Neural cell (in vitro differentiated cells): ENCODE data around the gene COL15A1. TPM values are rescaled to one million over a fixed set of nuclear protein-coding genes. Genes with fewer than 3 reads are reported as not detected.

Experiments used
- H2AFZ ChIP-seq: fragments of 200-600, 300-800 bp; sonication (generic), shearing (Covaris generic); 2 replicates; pipeline ENCODE4 v1.6.0; 2014; ENCODE audit warnings: low read depth, mild to moderate bottlenecking, antibody characterized with exemption, low read length, moderate library complexity
- H3F3A ChIP-seq: fragments of 200-600 bp; shearing (Covaris generic); 2 replicates; pipeline ENCODE4 v1.6.1; 2016; ENCODE audit warnings: mild to moderate bottlenecking, moderate library complexity, mixed read lengths, antibody characterized with exemption, low read length; ENCODE audit not compliant: insufficient read depth, poor library complexity, severe bottlenecking
- H3K27ac ChIP-seq: fragments of 200-600, 300-800 bp; sonication (generic), shearing (Covaris generic); 2 replicates; pipeline ENCODE4 v1.5.1; 2014; ENCODE audit warnings: mild to moderate bottlenecking, low read length, moderate library complexity
- H3K27me3 ChIP-seq: fragments of 300-800, 200-600 bp; sonication (generic), shearing (Covaris generic); 2 replicates; pipeline ENCODE4 v1.6.0; 2014; ENCODE audit warnings: mild to moderate bottlenecking, low read depth, low read length, moderate library complexity; ENCODE audit not compliant: insufficient read depth
- H3K36me3 ChIP-seq: fragments of 300-800, 200-600 bp; sonication (generic), shearing (Covaris generic); 2 replicates; pipeline ENCODE4 v1.5.1; 2014; ENCODE audit warnings: mild to moderate bottlenecking, antibody characterized with exemption, low read length, moderate library complexity; ENCODE audit not compliant: insufficient read depth
- H3K4me2 ChIP-seq: fragments of 300-800, 200-600 bp; sonication (generic), shearing (Covaris generic); 2 replicates; pipeline ENCODE4 v1.6.0; 2014; ENCODE audit warnings: mild to moderate bottlenecking, low read length
- H3K4me3 ChIP-seq: fragments of 300-800, 200-600 bp; sonication (generic), shearing (Covaris generic); 2 replicates; pipeline ENCODE4 v1.5.1; 2014; ENCODE audit warnings: mild to moderate bottlenecking, low read length, moderate library complexity
- H3K79me2 ChIP-seq: fragments of 200-600 bp; shearing (Covaris generic); replicated peaks from 2 replicates; pipeline ENCODE4 v1.6.0; 2014; ENCODE audit warnings: mild to moderate bottlenecking, low read length, moderate library complexity; ENCODE audit not compliant: insufficient read depth
- H3K9ac ChIP-seq: fragments of 300-800, 200-600 bp; sonication (generic), shearing (Covaris generic); 2 replicates; pipeline ENCODE4 v1.6.1; 2016; ENCODE audit warnings: mild to moderate bottlenecking, low read length, mixed read lengths
- H3K9me2 ChIP-seq: fragments of 200-600 bp; shearing (Covaris generic); 2 replicates; pipeline ENCODE4 v1.6.1; 2016; ENCODE audit warnings: mild to moderate bottlenecking, low read length, mixed read lengths; ENCODE audit not compliant: insufficient read depth
- H3K9me3 ChIP-seq: fragments of 200-600, 300-800 bp; sonication (generic), shearing (Covaris generic); 2 replicates; pipeline ENCODE4 v1.6.1; 2016; ENCODE audit warnings: mild to moderate bottlenecking, mixed run types, low read length, moderate library complexity, mixed read lengths
- H4K20me1 ChIP-seq: fragments of 200-600 bp; shearing (Covaris generic); 2 replicates; pipeline ENCODE4 v1.6.1; 2016; ENCODE audit warnings: mild to moderate bottlenecking, mixed run types; ENCODE audit not compliant: insufficient read depth
- CTCF ChIP-seq: fragments of 450-650 bp; IDR thresholded peaks from 2 replicates; pipeline ENCODE4 v1.5.1; 2014; ENCODE audit warnings: antibody characterized with exemption, mild to moderate bottlenecking, moderate library complexity; ENCODE audit not compliant: poor library complexity, severe bottlenecking
- EP300 ChIP-seq: fragments of 450-650 bp; conservative IDR thresholded peaks from 2 replicates; pipeline ENCODE4 v1.6.1; 2014; ENCODE audit warnings: antibody characterized with exemption, mild to moderate bottlenecking, moderate library complexity; ENCODE audit not compliant: poor library complexity, severe bottlenecking
- EZH2 ChIP-seq: fragments of 200-600, 300-800 bp; shearing (Covaris generic), sonication (generic); IDR thresholded peaks from 2 replicates; pipeline ENCODE4 v1.6.1; 2014; ENCODE audit warnings: antibody characterized with exemption, low read length, borderline replicate concordance, mild to moderate bottlenecking; ENCODE audit not compliant: insufficient read depth, poor library complexity, severe bottlenecking
- MXI1 ChIP-seq: fragments of 450-650 bp; conservative IDR thresholded peaks from 2 replicates; pipeline ENCODE4 v1.6.1; 2014; ENCODE audit warnings: antibody characterized with exemption, mild to moderate bottlenecking; ENCODE audit not compliant: poor library complexity, severe bottlenecking
- POLR2AphosphoS5 ChIP-seq: IDR thresholded peaks from 2 replicates; pipeline ENCODE4 v1.6.1; 2012
- RAD21 ChIP-seq: fragments of 450-650 bp; conservative IDR thresholded peaks from 2 replicates; pipeline ENCODE4 v1.6.1; 2014; ENCODE audit warnings: antibody characterized with exemption, mild to moderate bottlenecking, moderate library complexity
- REST ChIP-seq: IDR thresholded peaks from 2 replicates; pipeline ENCODE4 v1.6.1; 2012; ENCODE audit warnings: borderline replicate concordance
- SMC3 ChIP-seq: fragments of 450-650 bp; conservative IDR thresholded peaks from 2 replicates; pipeline ENCODE4 v1.6.1; 2014; ENCODE audit warnings: antibody characterized with exemption, mild to moderate bottlenecking, moderate library complexity; ENCODE audit not compliant: poor library complexity
- TAF1 ChIP-seq: IDR thresholded peaks from 2 replicates; pipeline ENCODE4 v1.6.1; 2012; ENCODE audit warnings: low read depth
- polyA plus RNA-seq: library from polyadenylated mRNA; depleted of rRNA; stranded (reverse); fragments of >200 nt; gene quantifications from 2 replicates; pipeline ENCODE4 v1.2.3, GENCODE V29; 2014

COL15A1 gene
- polyA plus RNA-seq, 1 donor from 2014 or later = 2.8 TPM

GRCh38 chr9:98954244-98954610 is 10.5 kb downstream of the COL15A1 start:
- Histone ChIP-seq H3K9me3 (peaks cover 3% of the 10 kb centered on the region), H3K4me3 (no peak overlapping the region), H3K27ac (no peak overlapping the region), H3K9ac (no peak overlapping the region), H4K20me1 (no peaks in the 10 kb centered on the region), H3K79me2 (no peaks in the 10 kb centered on the region), H3F3A (no peaks in the 10 kb centered on the region), H3K9me2 (no peaks in the 10 kb centered on the region), H3K27me3 (no peaks in the 10 kb centered on the region), H2AFZ (no peak overlapping the region), H3K36me3 (no peaks in the 10 kb centered on the region), H3K4me2 (no peak overlapping the region)
- TF ChIP-seq MXI1 (no peak), CTCF (no peak)

- TF ChIP-seq TAF1 = no peak
- TF ChIP-seq EZH2 = no peak
- TF ChIP-seq SMC3 = no peak
- TF ChIP-seq REST = no peak
- TF ChIP-seq CTCF = no peak
- TF ChIP-seq EP300 = no peak
- no peak for TF ChIP-seq RAD21
- TF ChIP-seq POLR2AphosphoS5 = no peak
- TF ChIP-seq MXI1 = no peak
- H3K9me2 ChIP-seq = no peaks in the 10 kb centered on the region
- H3K4me3 ChIP-seq = no peak overlapping the region
- no peaks in the 10 kb centered on the region for H3F3A ChIP-seq
- H3K36me3 ChIP-seq = no peaks in the 10 kb centered on the region
- H3K9ac ChIP-seq = no peak overlapping the region
- no peaks in the 10 kb centered on the region for H4K20me1 ChIP-seq
- no peak overlapping the region for H3K4me2 ChIP-seq
- peaks cover 3% of the 10 kb centered on the region for H3K9me3 ChIP-seq
- no peak overlapping the region for H2AFZ ChIP-seq
- H3K79me2 ChIP-seq = no peaks in the 10 kb centered on the region
- no peaks in the 10 kb centered on the region for H3K27me3 ChIP-seq
- no peak overlapping the region for H3K27ac ChIP-seq
These were observed 11.6 kb downstream of the COL15A1 start for GRCh38 chr9:98955259-98955658.
